KMS-11 (cell line): ENCODE measurements around the gene ABAT.
"Not testable (repeated sequence)": the region's sequence is repeated elsewhere in the genome, so short reads cannot be mapped to it uniquely, and the experiment has no call there.

ENCODE experiments used
- H2AFZ ChIP-seq: fragments of 200-600 bp; sonication (generic); 2 replicates; pipeline ENCODE4 v1.6.1; 2016; ENCODE audit warnings: antibody characterized with exemption, mixed run types, low read depth
- H3K27ac ChIP-seq: fragments of 200-600 bp; sonication (generic); 2 replicates; pipeline ENCODE4 v1.6.1; 2016; ENCODE audit warnings: mild to moderate bottlenecking, mixed run types
- H3K27me3 ChIP-seq: fragments of 200-600 bp; sonication (generic); 2 replicates; pipeline ENCODE4 v1.6.1; 2017; ENCODE audit warnings: mild to moderate bottlenecking, low read depth, mixed run types, moderate library complexity; ENCODE audit not compliant: insufficient read depth
- H3K36me3 ChIP-seq: fragments of 200-600 bp; sonication (generic); 2 replicates; pipeline ENCODE4 v1.6.1; 2017; ENCODE audit warnings: mild to moderate bottlenecking, mixed run types; ENCODE audit not compliant: insufficient read depth
- H3K4me1 ChIP-seq: fragments of 200-600 bp; sonication (generic); 2 replicates; pipeline ENCODE4 v1.6.1; 2016; ENCODE audit warnings: mild to moderate bottlenecking, low read depth, mixed run types; ENCODE audit not compliant: poor library complexity, severe bottlenecking
- H3K4me2 ChIP-seq: fragments of 200-600 bp; sonication (generic); 2 replicates; pipeline ENCODE4 v1.7.0; 2016; ENCODE audit warnings: mild to moderate bottlenecking, mixed run types
- H3K4me3 ChIP-seq: fragments of 200-600 bp; sonication (generic); IDR thresholded peaks from 2 replicates; pipeline ENCODE4 v1.6.1; 2017; ENCODE audit warnings: low read depth, low read length, mixed read lengths; ENCODE audit not compliant: insufficient read depth
- H3K79me2 ChIP-seq: fragments of 200-600 bp; sonication (generic); 2 replicates; pipeline ENCODE4 v1.6.1; 2016; ENCODE audit warnings: low read depth, mixed run types; ENCODE audit not compliant: insufficient read depth
- H3K9ac ChIP-seq: fragments of 200-600 bp; sonication (generic); 2 replicates; pipeline ENCODE4 v1.6.1; 2016; ENCODE audit warnings: mild to moderate bottlenecking, mixed run types
- H4K20me1 ChIP-seq: fragments of 200-600 bp; sonication (generic); 2 replicates; pipeline ENCODE4 v1.6.1; 2016; ENCODE audit warnings: mild to moderate bottlenecking, mixed run types; ENCODE audit not compliant: insufficient read depth
- TF ChIP-seq, protein P1 (sequence below): fragments of 200-600 bp; sonication (generic); conservative IDR thresholded peaks from 2 replicates; pipeline ENCODE4 v1.6.1; 2017; ENCODE audit warnings: low read depth, mild to moderate bottlenecking, antibody characterized with exemption, low read length, moderate library complexity, mixed read lengths

The ABAT gene

DNA sequence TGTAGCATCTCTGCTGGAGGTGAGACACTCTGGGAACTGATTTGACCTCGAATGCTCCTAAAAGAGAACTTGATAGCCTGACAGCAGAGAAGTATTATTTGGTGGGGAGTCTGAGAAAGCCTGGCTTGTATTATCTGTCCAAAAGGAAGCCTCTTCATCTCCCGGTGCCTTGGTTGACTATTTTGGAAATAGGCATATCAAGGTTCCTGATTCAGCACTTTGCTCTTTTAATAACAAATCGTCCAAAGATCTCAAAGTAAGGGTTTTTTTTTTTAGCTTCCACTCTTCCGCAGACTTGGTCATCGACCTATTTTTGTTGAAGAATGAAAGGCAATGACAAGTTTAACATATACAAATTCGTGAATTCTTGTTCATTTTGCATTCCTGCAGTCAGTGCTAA, 108.3 kb downstream of the ABAT start:
- no peaks in the 10 kb centered on the region for H3K36me3 ChIP-seq

DNA sequence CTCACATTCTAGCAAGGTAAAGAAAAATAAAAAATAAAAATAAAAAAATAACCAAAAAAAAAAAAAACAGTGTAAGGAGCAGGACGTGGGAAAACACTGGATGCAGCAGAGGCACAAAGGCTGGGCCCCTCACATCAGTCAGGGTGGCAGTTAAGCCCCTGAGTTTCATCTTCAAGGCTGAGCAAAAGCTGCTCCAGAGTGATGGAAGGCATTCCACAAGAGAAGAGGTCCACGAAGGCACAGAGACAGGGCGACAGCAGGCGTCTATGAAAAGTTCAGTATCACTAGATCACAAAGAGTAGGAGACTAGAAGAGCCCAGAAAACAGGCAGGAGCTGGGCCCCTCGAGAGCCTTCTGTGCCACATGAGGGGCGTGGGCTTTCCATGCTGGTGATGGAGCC, 111.0 kb downstream of the ABAT start:
- TF ChIP-seq, protein P1, sequence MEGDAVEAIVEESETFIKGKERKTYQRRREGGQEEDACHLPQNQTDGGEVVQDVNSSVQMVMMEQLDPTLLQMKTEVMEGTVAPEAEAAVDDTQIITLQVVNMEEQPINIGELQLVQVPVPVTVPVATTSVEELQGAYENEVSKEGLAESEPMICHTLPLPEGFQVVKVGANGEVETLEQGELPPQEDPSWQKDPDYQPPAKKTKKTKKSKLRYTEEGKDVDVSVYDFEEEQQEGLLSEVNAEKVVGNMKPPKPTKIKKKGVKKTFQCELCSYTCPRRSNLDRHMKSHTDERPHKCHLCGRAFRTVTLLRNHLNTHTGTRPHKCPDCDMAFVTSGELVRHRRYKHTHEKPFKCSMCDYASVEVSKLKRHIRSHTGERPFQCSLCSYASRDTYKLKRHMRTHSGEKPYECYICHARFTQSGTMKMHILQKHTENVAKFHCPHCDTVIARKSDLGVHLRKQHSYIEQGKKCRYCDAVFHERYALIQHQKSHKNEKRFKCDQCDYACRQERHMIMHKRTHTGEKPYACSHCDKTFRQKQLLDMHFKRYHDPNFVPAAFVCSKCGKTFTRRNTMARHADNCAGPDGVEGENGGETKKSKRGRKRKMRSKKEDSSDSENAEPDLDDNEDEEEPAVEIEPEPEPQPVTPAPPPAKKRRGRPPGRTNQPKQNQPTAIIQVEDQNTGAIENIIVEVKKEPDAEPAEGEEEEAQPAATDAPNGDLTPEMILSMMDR: no peak
- Histone ChIP-seq H3K4me1 (no peaks in the 10 kb centered on the region), H3K9ac (no peak overlapping the region), H3K27ac (no peak overlapping the region), H3K79me2 (no peaks in the 10 kb centered on the region), H4K20me1 (no peaks in the 10 kb centered on the region), H3K27me3 (no peaks in the 10 kb centered on the region), H3K4me3 (no peak overlapping the region), H3K36me3 (no peaks in the 10 kb centered on the region), H2AFZ (no peak overlapping the region), H3K4me2 (no peak overlapping the region)

More for the DNA sequence above, 108.3 kb downstream of the ABAT start:
- TF ChIP-seq, protein P1: no peak
- no peak overlapping the region for H3K27ac ChIP-seq
- H3K9ac ChIP-seq: no peak overlapping the region
- no peaks in the 10 kb centered on the region for H4K20me1 ChIP-seq
- H2AFZ ChIP-seq: no peak overlapping the region
- no peaks in the 10 kb centered on the region for H3K79me2 ChIP-seq
- H3K4me3 ChIP-seq: no peak overlapping the region
- no peaks in the 10 kb centered on the region for H3K4me1 ChIP-seq
- H3K4me2 ChIP-seq: no peak overlapping the region
- no peaks in the 10 kb centered on the region for H3K27me3 ChIP-seq

DNA sequence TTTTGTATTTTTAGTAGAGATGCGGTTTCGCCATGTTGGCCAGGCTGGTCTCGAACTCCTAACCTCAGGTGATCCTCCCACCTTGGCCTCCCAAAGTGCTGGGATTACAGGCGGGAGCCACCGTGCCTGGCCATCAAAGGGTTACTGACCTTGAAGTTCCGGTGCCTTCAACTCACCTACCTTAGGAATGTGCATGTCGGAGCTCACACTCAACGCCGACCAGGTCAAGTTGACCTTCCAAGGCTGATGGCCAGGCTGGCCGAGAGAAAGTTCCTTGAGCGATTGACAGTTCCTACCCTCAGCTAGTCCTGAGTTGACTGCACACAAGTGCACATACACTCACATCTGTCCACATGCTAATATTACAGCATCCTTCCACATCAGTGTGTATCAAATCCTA, 111.9 kb downstream of the ABAT start:
- not testable (repeated sequence) for H4K20me1 ChIP-seq

DNA sequence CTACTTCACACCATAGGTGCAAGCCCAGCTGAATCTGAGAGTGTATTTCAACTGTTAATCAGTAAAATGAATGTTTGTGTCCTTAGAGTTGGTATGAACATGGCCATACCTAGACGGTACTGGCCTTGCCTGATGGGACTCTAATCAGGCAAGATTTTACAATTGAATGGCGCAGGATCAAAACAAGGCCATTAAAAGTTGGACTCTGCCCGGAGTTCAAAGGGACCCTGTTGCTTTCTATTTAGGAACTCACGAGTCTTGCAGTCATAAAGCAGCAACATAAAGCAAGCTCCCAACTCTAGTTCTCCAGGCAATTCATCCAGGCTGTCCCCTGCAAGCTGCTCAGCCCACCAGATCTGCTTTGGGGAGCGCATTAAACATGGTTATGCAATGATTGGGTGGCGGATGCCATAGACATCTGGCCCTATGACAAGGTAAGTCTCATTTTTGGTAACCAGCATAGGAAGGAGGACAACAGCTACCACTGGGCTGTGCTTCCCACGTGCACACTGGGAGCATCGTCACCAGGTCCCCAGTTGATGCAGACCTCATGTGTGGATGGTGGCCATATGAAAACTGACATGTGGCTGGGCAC, 114.3 kb downstream of the ABAT start:
- no peak overlapping the region for H3K4me3 ChIP-seq
- H3K36me3 ChIP-seq: no peaks in the 10 kb centered on the region
- H3K9ac ChIP-seq: no peak overlapping the region
- H3K4me1 ChIP-seq: no peaks in the 10 kb centered on the region
- no peak overlapping the region for H3K27ac ChIP-seq
- no peaks in the 10 kb centered on the region for H3K79me2 ChIP-seq
- no peaks in the 10 kb centered on the region for H4K20me1 ChIP-seq
- TF ChIP-seq, protein P1: no peak
- no peak overlapping the region for H2AFZ ChIP-seq
- H3K27me3 ChIP-seq: no peaks in the 10 kb centered on the region
- H3K4me2 ChIP-seq: no peak overlapping the region

More for the DNA sequence above, 111.9 kb downstream of the ABAT start:
- H3K79me2 ChIP-seq, H3K27me3 ChIP-seq, H3K4me1 ChIP-seq, H3K27ac ChIP-seq, H3K4me2 ChIP-seq, H3K36me3 ChIP-seq, H3K9ac ChIP-seq, H3K4me3 ChIP-seq, H2AFZ ChIP-seq: not testable (repeated sequence)

DNA sequence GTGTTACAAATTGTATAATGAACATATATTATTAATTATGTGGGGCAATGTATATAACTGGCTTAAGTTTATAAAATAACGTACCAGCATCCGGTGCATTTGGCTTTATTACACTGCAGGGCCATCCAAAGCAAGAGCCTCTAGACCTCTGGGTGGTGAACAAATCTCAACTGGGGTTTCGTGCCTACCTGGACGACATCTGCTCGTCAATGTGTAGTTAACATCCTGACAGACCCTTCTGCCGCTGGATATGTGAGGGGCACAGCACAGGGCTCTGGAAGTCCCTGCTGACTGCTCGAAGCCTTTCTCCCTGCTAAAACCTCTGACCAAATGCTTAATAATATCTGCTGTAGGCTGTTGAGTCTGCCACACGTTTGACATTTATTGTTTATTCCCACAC, 120.7 kb downstream of the ABAT start:
- Histone ChIP-seq H4K20me1 (0 out of 2 replicates have a peak, but pooled peaks cover 9% of the 10 kb centered on the region), H3K79me2 (peaks cover 53% of the 10 kb centered on the region), H3K9ac (no peak overlapping the region), H2AFZ (no peak overlapping the region), H3K4me3 (no peak overlapping the region), H3K27me3 (no peaks in the 10 kb centered on the region), H3K4me2 (no peak overlapping the region), H3K27ac (no peak overlapping the region), H3K4me1 (peaks cover 19% of the 10 kb centered on the region), H3K36me3 (peaks cover 4% of the 10 kb centered on the region; the same call in 1 of the 2 replicates)
- TF ChIP-seq, protein P1: no peak
